SK-N-MC (cell line): ENCODE measurements around the gene HOTAIR.

Experiments used
- EZH2 ChIP-seq: fragments of 200-600 bp; sonication (generic); IDR thresholded peaks from one replicate; pipeline ENCODE4 v1.6.1; 2017; ENCODE audit warnings: antibody characterized with exemption
- POLR2AphosphoS5 ChIP-seq: IDR thresholded peaks from 2 replicates; pipeline ENCODE4 v1.6.1; 2012; ENCODE audit warnings: mild to moderate bottlenecking, low read depth, low read length, borderline replicate concordance

DNA sequence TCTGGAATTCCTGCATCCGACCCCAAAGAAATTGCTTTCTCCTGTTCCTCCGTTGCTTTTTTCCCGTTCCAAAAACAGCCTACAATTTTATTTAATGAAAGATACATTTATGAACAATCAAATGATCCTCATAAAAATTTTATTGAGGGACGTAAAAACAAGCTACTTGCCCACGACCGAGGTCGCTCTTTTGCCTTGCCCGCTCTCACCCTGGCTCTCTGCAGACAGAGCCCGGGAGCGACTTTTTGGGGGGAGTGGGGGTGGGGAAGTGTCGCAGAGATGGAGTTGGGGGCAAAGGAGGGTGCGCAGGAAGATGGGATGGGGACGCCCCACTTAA lies 24.1 kb upstream of the HOTAIR start:
- no peak for TF ChIP-seq EZH2
- no peak for TF ChIP-seq POLR2AphosphoS5
